Prostate gland (tissue), 2 donors: ENCODE data around the gene TRIM51G. TPM values are rescaled to one million over a fixed set of nuclear protein-coding genes. Genes with fewer than 3 reads are reported as not detected.
"Not testable (repeated sequence)": the region's sequence is repeated elsewhere in the genome, so short reads cannot be mapped to it uniquely, and the experiment has no call there.

ENCODE experiments used
- DNase-seq: peaks from one replicate; pipeline ENCODE4 v3.0.0-alpha.2; 2019; ENCODE audit warnings: low spot score
- H3K27ac ChIP-seq, 2 donors: fragments of 200-600 bp; sonication (generic); 2 replicates each; pipeline ENCODE4 v1.5.1; 2017 to 2019
- H3K27me3 ChIP-seq: fragments of 200-600 bp; sonication (generic); replicated peaks from 2 replicates; pipeline ENCODE4 v1.5.1; 2019; ENCODE audit not compliant: insufficient read depth
- H3K36me3 ChIP-seq, 2 donors: fragments of 200-600 bp; sonication (generic); 1 replicate in 1 of 2; 2 replicates in 1 of 2; pipeline versions ENCODE4 v1.5.1 to v1.8.1; 2017 to 2019
- H3K4me1 ChIP-seq: fragments of 200-600 bp; sonication (generic); replicated peaks from 2 replicates; pipeline ENCODE4 v1.5.1; 2019
- H3K4me3 ChIP-seq, 2 donors: fragments of 200-600 bp; sonication (generic); 2 replicates each; pipeline ENCODE4 v1.5.1; 2017 to 2019
- H3K9me3 ChIP-seq: fragments of 200-600 bp; sonication (generic); 2 replicates; pipeline ENCODE4 v1.5.1; 2017
- WGBS: methylation state at CpG from one replicate; pipeline ENCODE4 v1.1.5; 2018; 5-methylcytosine and 5-hydroxymethylcytosine counted together
- intact Hi-C: fragments of 100-400 bp; cut with DNase I; formaldehyde crosslinking; loops from one replicate; pipeline ENCODE4 v1.14.2; 2022
- total RNA-seq, 2 donors: library from RNA; depleted of rRNA; stranded (reverse); fragments of >200 nt; gene quantifications; one replicate each; pipeline ENCODE4 v1.1.0, GENCODE V29; 2016

Gene TRIM51G, protein sequence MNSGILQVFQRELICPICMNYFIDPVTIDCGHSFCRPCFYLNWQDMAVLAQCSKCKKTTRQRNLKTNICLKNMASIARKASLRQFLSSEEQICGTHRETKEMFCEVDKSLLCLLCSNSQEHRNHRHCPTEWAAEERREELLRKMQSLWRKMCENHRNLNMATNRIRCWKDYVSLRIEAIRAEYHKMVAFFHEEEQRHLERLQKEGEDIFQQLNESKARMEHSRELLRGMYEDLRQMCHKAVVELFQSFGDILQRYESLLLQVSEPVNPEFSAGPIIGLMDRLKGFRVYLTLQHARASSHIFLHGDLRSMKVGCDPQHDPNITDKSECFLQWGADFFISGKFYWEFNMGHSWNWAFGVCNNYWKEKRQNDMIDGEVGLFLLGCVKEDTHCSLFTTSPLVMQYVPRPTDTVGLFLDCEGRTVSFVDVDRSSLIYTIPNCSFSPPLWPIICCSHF
- total RNA-seq = not detected

DNA sequence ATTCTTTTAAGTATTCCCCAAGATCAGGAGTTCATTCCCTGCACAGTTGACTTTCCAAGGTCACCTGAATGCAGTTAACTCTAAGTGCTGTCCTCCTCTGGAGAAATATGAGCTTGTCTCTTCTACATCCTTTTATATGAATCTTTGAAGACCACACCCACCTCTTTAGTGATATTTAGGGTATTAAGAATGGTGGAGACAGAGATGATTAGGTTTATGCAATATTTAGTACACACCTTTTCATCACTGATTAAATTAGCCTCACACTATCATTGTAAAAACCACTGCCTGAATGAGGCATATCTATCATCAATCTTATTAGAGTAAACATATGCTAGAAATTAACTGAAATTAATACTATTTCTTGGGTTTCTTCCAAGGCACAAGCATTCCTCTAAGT lies at the start of gene TRIM51G:
TRIM51G (minus strand) TSS at position 101 of the 400 bp plus-strand sequence. CDS start 2,190 bp downstream, outside the sequence.
- H3K4me3 ChIP-seq, H3K27me3 ChIP-seq, intact Hi-C loops, H3K36me3 ChIP-seq, DNase-seq, H3K27ac ChIP-seq, H3K9me3 ChIP-seq, H3K4me1 ChIP-seq: not testable (repeated sequence)

DNA sequence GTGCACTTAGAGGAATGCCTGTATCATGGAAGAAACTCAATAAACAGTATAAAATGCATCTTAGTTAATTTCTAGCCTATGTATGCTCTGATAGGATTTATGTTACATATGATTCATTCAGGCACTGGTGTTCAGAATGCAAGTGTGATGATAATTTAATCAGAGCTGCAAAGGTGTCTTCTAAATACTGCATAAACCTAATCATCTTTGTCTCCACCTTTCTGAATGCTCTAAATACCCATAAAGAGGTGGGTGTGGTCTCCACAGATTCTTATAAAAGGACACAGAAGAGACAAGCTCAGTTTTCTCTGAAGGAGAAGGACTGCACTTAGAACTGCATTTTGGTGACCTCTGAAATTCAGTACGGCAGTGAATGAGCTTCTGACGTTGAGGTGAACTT lies 44.8 kb upstream of the TRIM51G start, which contains the start of gene TRIM49B:
TRIM49B (plus strand) TSS at position 301 of the 400 bp plus-strand sequence. CDS start 2,777 bp downstream, outside the sequence.
- H3K9me3 ChIP-seq, DNase-seq, H3K4me3 ChIP-seq, H3K27me3 ChIP-seq, H3K27ac ChIP-seq, H3K36me3 ChIP-seq, intact Hi-C loops, H3K4me1 ChIP-seq: not testable (repeated sequence)
- WGBS = 25% methylated on average over 2 of the region's 2 CpGs

DNA sequence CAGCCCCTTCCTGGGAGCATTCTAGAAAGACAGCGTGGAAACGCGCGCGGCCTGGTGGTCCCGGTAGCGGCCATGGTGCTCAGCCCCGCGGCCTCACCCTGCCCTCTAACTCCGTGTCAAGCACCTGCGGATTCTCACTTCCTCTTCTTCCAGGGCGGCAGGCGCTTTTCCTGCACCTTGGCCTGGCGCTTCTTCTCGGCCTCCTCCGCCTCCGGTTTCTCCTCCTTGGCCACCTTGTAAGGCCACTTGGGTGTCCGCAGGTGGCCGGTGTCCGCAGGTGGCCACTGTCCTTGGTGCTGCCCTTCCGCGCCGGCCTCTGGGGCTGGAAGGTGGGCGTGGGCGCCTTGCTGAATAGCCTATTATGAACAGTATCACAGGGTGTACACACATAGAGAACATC lies 15.1 kb downstream of the TRIM51G start:
- H3K27me3 ChIP-seq, intact Hi-C loops, H3K36me3 ChIP-seq, H3K9me3 ChIP-seq, H3K27ac ChIP-seq, H3K4me3 ChIP-seq, DNase-seq, H3K4me1 ChIP-seq: not testable (repeated sequence)
- WGBS = 98% methylated on average over 25 of the region's 25 CpGs

DNA sequence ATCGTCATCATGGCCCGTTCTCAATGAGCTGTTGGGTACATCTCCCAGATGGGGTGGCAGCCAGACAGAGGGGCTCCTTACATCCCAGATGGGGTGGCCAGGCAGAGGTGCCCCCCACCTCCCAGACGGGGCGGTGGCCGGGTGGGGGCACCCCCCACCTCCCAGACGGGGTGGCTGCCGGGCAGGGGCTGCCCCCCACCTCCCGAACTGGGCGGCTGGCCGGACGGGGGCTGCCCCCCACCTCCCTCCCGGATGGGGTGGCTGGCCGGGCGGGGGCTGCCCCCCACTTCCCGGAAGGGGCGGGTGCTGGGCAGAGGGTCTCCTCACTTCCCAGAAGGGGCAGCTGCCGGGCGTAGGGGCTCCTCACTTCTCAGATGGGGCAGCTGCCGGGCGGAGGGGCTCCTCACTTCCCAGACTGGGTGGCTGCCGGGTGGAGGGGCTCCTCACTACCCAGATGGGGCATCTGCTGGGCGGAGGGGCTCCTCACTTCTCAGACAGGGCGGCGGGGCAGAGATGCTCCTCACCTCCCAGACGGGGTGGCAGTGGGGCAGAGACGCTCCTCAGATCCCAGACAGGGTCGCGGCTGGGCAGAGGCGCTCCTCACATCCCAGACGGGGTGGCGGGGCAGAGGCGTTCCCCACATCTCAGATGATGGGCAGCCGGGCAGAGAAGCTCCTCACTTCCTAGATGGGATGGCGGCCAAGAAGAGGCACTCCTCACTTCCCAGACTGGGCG lies 28.2 kb downstream of the TRIM51G start:
- WGBS = 90% methylated on average over 26 of the region's 35 CpGs
- not testable (repeated sequence) for DNase-seq

DNA sequence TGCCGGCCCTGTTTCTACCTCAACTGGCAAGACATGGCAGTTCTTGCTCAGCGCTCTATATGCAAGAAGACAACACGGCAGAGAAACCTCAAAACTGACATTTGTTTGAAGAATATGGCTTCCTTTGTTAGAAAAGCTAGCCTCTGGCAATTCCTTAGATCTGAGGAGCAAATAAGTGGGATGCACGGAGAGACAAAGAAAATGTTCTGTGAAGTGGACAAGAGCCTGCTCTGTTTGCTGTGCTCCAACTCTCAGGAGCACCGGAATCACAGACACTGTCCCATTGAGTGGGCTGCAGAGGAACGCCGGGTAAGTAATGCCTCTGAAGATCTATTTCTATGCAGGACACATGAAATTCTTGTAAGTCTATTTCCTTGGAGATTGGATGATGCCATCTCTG lies 37.9 kb downstream of the TRIM51G start:
- H3K9me3 ChIP-seq, H3K36me3 ChIP-seq, intact Hi-C loops, H3K4me3 ChIP-seq, H3K4me1 ChIP-seq, H3K27me3 ChIP-seq, DNase-seq, H3K27ac ChIP-seq: not testable (repeated sequence)
- WGBS = 76% methylated on average over 7 of the region's 7 CpGs

More for the DNA sequence above, 28.2 kb downstream of the TRIM51G start:
- H3K4me1 ChIP-seq, H3K36me3 ChIP-seq, H3K4me3 ChIP-seq, H3K27ac ChIP-seq, H3K27me3 ChIP-seq, intact Hi-C loops, H3K9me3 ChIP-seq: not testable (repeated sequence)

Other genes with a start within 250 kb of the TRIM51G start
- under 1 TPM in 1 of 2 donors, not detected in 1; 0.23 TPM for gene TRIM49B, start 44.9 kb upstream of the TRIM51G start, total RNA-seq
- gene TRIM64C, start 75.2 kb upstream of the TRIM51G start, total RNA-seq = not detected
- 100 to 1,000 TPM in 1 of 2 donors, 10 to 100 TPM in 1; 43.9 to 739 TPM for gene FOLH1, start 224.7 kb upstream of the TRIM51G start, total RNA-seq